Activated CD4-positive, alpha-beta T cell treated with anti-CD3 and anti-CD28 coated beads, Interleukin-2, amount 50 U/mL, for 16 hours (primary cell): ENCODE data around the gene MCOLN2.
"Not testable (repeated sequence)": the region's sequence is repeated elsewhere in the genome, so short reads cannot be mapped to it uniquely, and the experiment has no call there.

Source experiments
- DNase-seq: peaks from one replicate; pipeline ENCODE4 v3.0.0-alpha.2; 2020

The MCOLN2 gene

GRCh38 chr1:84939761-84940160, 57.2 kb downstream of the MCOLN2 start:
- no peak for DNase-seq

- DNase-seq: no peak
These were observed 57.8 kb downstream of the MCOLN2 start for GRCh38 chr1:84939151-84939550.

GRCh38 chr1:84936116-84936810, 60.6 kb downstream of the MCOLN2 start:
- DNase-seq: peak; percentile 61

- DNase-seq: no peak
These were observed 63.8 kb downstream of the MCOLN2 start for GRCh38 chr1:84933011-84933611.

- no peak for DNase-seq
These were observed 66.1 kb downstream of the MCOLN2 start for GRCh38 chr1:84930831-84931230.

GRCh38 chr1:84930329-84930728, 66.6 kb downstream of the MCOLN2 start:
- DNase-seq: no peak

GRCh38 chr1:84929581-84929980, 67.3 kb downstream of the MCOLN2 start:
- DNase-seq: no peak

GRCh38 chr1:84928979-84929378, 67.9 kb downstream of the MCOLN2 start:
- no peak for DNase-seq

- DNase-seq: no peak
These were observed 73.6 kb downstream of the MCOLN2 start for GRCh38 chr1:84923317-84923716.

GRCh38 chr1:84920159-84920558, 76.8 kb downstream of the MCOLN2 start:
- DNase-seq: no peak

- DNase-seq: no peak
These were observed 77.4 kb downstream of the MCOLN2 start for GRCh38 chr1:84919461-84919970.

GRCh38 chr1:84918726-84919336, 78.1 kb downstream of the MCOLN2 start:
- DNase-seq: no peak

- DNase-seq: no peak
These were observed 80.0 kb downstream of the MCOLN2 start for GRCh38 chr1:84916897-84917296.

- DNase-seq: no peak
These were observed 83.4 kb downstream of the MCOLN2 start for GRCh38 chr1:84913555-84913892.

- DNase-seq: no peak
These were observed 84.0 kb downstream of the MCOLN2 start for GRCh38 chr1:84912726-84913554.

- DNase-seq: not testable (repeated sequence)
These were observed 88.0 kb downstream of the MCOLN2 start for GRCh38 chr1:84908746-84909464.

GRCh38 chr1:84907095-84907827, 89.7 kb downstream of the MCOLN2 start:
- DNase-seq: no peak

GRCh38 chr1:84902727-84903126, 94.2 kb downstream of the MCOLN2 start:
- DNase-seq: not testable (repeated sequence)

GRCh38 chr1:84899969-84900368, 96.9 kb downstream of the MCOLN2 start:
- DNase-seq: no peak

- DNase-seq: no peak
These were observed 100.6 kb downstream of the MCOLN2 start for GRCh38 chr1:84896279-84896678.

- no peak for DNase-seq
These were observed 104.0 kb downstream of the MCOLN2 start, which contains the start of gene LPAR3 for GRCh38 chr1:84892705-84893618. Gene LPAR3 (minus strand): TSS chr1:84893206. CDS start chr1:84866120, 27,086 bp downstream.
